Measurements from ENCODE around the gene PSMG2.

- TF ChIP-seq CTCF (IDR thresholded peaks at IDR 0.05; ENCODE audit: low read depth, low read length, poor library complexity, severe bottlenecking), result no peak
- no peak for TF ChIP-seq EZH2phosphoT487 (IDR thresholded peaks at IDR 0.05; ENCODE audit: borderline replicate concordance, low read length)
These were observed 69.3 kb downstream of the PSMG2 start for GRCh38 chr18:12772111-12772510.

Measured in DOHH2 (cell line).